Loucy (cell line): ENCODE data around the gene TYW1B.
"Not testable (repeated sequence)": the region's sequence is repeated elsewhere in the genome, so short reads cannot be mapped to it uniquely, and the experiment has no call there.

Experiments
- H2AFZ ChIP-seq: fragments of 200-600 bp; sonication (generic); 2 replicates; pipeline ENCODE4 v1.6.0; 2016; ENCODE audit warnings: antibody characterized with exemption, mild to moderate bottlenecking, low read length, moderate library complexity
- H3F3A ChIP-seq: fragments of 200-600 bp; 2 replicates; pipeline ENCODE4 v1.6.0; 2016; ENCODE audit warnings: antibody characterized with exemption, low read depth, mild to moderate bottlenecking
- H3K27me3 ChIP-seq: fragments of 200-600 bp; sonication (generic); 2 replicates; pipeline ENCODE4 v1.6.1; 2014; ENCODE audit warnings: low read length, mild to moderate bottlenecking; ENCODE audit not compliant: insufficient read depth, poor library complexity, severe bottlenecking
- H3K36me3 ChIP-seq: fragments of 200-600 bp; sonication (generic); 2 replicates; pipeline ENCODE4 v1.6.1; 2016; ENCODE audit warnings: low read length; ENCODE audit not compliant: insufficient read depth
- H3K4me1 ChIP-seq: fragments of 200-600 bp; sonication (generic); 2 replicates; pipeline ENCODE4 v1.5.1; 2014; ENCODE audit warnings: low read length, mild to moderate bottlenecking; ENCODE audit not compliant: insufficient read depth, poor library complexity, severe bottlenecking
- H3K4me2 ChIP-seq: fragments of 200-600 bp; sonication (generic); 2 replicates; pipeline ENCODE4 v1.6.0; 2014; ENCODE audit warnings: antibody characterized with exemption, low read length, low read depth, mild to moderate bottlenecking; ENCODE audit not compliant: poor library complexity, severe bottlenecking
- H3K4me3 ChIP-seq: fragments of 200-600 bp; sonication (generic); 2 replicates; pipeline ENCODE4 v1.5.1; 2014; ENCODE audit warnings: low read length, mild to moderate bottlenecking, mixed read lengths; ENCODE audit not compliant: poor library complexity, severe bottlenecking
- H3K79me2 ChIP-seq: fragments of 200-600 bp; sonication (generic); 2 replicates; pipeline ENCODE4 v1.6.1; 2014; ENCODE audit warnings: low read length; ENCODE audit not compliant: insufficient read depth
- H3K9ac ChIP-seq: fragments of 200-600 bp; sonication (generic); 2 replicates; pipeline ENCODE4 v1.6.0; 2014; ENCODE audit warnings: mild to moderate bottlenecking, low read depth, low read length, moderate library complexity; ENCODE audit not compliant: poor library complexity, severe bottlenecking
- H3K9me2 ChIP-seq: fragments of 200-600 bp; sonication (generic); replicated peaks from 2 replicates; pipeline ENCODE4 v1.6.1; 2016; ENCODE audit warnings: low read depth, low read length, mixed read lengths
- H3K9me3 ChIP-seq: fragments of 200-600 bp; sonication (generic); 2 replicates; pipeline ENCODE4 v1.6.1; 2014; ENCODE audit warnings: mild to moderate bottlenecking, antibody characterized with exemption, low read length, low read depth; ENCODE audit not compliant: insufficient read depth
- H4K20me1 ChIP-seq: fragments of 200-600 bp; sonication (generic); 2 replicates; pipeline ENCODE4 v1.6.0; 2014; ENCODE audit warnings: antibody characterized with exemption, low read length, mild to moderate bottlenecking; ENCODE audit not compliant: insufficient read depth, poor library complexity, severe bottlenecking

TYW1B gene

DNA sequence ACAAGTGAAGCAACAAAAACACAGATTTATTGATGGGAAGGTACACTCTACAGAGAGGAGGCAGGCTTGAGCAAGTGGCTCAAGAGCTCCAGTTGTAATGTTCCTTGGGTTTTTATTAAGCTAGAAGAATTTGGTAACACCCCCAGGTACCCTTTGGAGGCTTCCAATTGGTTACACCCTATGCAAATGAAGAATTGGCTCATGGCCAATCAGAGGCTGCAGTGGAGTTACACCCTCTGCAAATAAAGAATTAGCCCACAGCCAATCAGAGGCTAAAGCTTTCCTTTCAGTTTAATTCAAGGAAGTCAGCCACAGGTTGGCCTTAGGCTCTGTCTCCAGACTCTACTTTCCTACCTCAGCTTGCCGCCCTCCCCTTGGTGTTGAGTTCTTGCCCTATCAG is 10.3 kb downstream of the TYW1B start:
- not testable (repeated sequence) for H4K20me1 ChIP-seq, H3K4me1 ChIP-seq, H3K4me2 ChIP-seq, H3K36me3 ChIP-seq, H3F3A ChIP-seq, H3K27me3 ChIP-seq, H3K79me2 ChIP-seq, H3K9ac ChIP-seq, H3K9me3 ChIP-seq, H2AFZ ChIP-seq, H3K9me2 ChIP-seq, H3K4me3 ChIP-seq

DNA sequence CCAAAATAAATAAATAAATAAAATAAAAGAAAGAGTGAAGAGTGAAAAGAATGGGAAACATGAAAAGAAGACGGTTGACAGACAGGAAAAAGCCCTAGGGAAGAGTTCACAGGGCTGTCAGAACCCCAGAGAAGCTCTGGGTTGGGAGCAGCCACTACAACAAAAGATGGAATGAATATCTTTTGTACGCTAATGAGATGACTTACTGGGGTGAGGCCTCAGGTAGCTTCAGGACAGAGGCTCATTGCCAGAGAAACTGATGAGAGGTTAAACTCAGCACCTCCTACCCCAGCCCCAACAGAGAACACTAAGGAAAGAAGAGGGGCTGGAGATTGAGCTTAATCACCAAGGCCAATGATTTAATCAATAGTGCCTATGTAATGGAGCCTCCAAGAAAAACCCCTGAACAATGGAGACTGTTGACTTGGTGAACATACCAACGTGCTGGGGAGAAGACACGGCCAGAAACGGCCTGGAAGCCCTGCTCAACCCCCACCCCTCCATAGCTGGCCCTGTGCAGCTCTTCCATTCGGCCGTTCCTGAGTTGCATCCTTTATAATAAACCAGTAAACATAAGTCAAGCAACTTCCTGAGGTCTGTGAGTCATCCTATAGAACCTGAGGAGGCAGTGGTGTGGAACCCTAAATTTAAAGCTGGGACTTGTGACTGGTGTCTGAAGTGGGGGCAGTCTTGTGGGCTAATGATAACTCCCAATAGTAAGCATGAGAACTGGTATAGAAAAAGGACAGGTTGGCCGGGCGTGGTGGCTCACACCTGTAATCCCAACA is 11.4 kb downstream of the TYW1B start:
- not testable (repeated sequence) for H3K9me3 ChIP-seq, H3K79me2 ChIP-seq, H3F3A ChIP-seq, H3K4me1 ChIP-seq, H2AFZ ChIP-seq, H3K27me3 ChIP-seq, H4K20me1 ChIP-seq, H3K4me3 ChIP-seq, H3K4me2 ChIP-seq, H3K36me3 ChIP-seq, H3K9ac ChIP-seq, H3K9me2 ChIP-seq

DNA sequence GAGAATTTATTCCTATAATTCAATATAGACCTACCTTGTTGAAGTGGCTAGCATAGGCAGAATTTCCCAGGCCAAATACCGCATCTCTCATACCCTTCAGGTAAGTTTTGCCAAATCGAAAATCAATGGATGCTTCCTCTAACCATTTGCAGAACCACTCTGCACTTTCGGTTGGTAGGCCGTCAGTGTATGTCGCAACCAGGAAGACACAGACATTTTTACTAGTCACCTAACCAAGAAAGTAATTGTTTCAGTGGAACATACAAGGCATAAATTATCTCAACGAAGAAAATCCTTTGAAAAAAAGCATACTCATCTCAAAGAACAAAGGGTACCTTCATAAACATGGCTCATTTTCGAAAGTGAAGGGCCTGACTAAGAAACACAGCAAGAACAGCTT is 17.6 kb downstream of the TYW1B start:
- H3K9ac ChIP-seq, H3K4me3 ChIP-seq, H2AFZ ChIP-seq, H3K27me3 ChIP-seq, H3K36me3 ChIP-seq, H3K4me2 ChIP-seq, H3F3A ChIP-seq, H3K9me3 ChIP-seq, H3K9me2 ChIP-seq, H4K20me1 ChIP-seq, H3K79me2 ChIP-seq, H3K4me1 ChIP-seq: not testable (repeated sequence)

GRCh38 chr7:72808511-72808910 is 19.5 kb downstream of the TYW1B start:
- not testable (repeated sequence) for H3K9ac ChIP-seq, H3K4me3 ChIP-seq, H3K36me3 ChIP-seq, H4K20me1 ChIP-seq, H3K9me3 ChIP-seq, H3K4me1 ChIP-seq, H3K4me2 ChIP-seq, H2AFZ ChIP-seq, H3F3A ChIP-seq, H3K9me2 ChIP-seq, H3K27me3 ChIP-seq, H3K79me2 ChIP-seq

DNA sequence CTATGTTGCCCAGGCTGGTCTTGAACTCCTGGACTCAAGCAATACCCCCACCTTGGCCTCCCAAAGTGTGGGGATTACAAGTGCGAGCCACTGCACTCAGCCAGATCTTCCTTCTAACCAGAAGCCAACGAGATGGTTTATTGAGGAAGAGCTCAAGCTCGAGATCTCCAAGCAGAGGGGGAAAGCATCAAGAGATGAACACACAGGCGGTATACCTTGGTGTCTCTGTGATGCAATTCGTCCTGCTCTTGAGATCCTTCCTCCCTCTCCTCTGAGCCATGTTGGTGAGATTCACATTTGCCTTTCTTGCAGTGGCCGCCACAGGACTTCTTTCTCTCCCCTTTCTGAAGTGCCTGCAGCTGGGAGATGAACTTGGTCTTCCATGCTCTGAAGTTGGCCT is 21.1 kb downstream of the TYW1B start:
- not testable (repeated sequence) for H3K9me2 ChIP-seq, H3K9me3 ChIP-seq, H4K20me1 ChIP-seq, H3K27me3 ChIP-seq, H3K4me3 ChIP-seq, H3K4me1 ChIP-seq, H2AFZ ChIP-seq, H3F3A ChIP-seq, H3K9ac ChIP-seq, H3K79me2 ChIP-seq, H3K4me2 ChIP-seq, H3K36me3 ChIP-seq
